Uterus (tissue), 2 donors: ENCODE data around the gene CWC22.

Experiments used
- CTCF ChIP-seq, 4 experiments: fragments of 200-600 bp in 2 of 4; fragments of 450-650 bp in 2 of 4; sonication (generic) in 2 of 4; IDR thresholded peaks; one replicate each; pipeline ENCODE4 v1.5.1; 2016 to 2019; ENCODE audit warnings: antibody characterized with exemption in 4 of 4, mild to moderate bottlenecking in 2 of 4, moderate library complexity in 1 of 4
- POLR2A ChIP-seq, 2 donors: fragments of 450-650 bp; IDR thresholded peaks; one replicate each; pipeline ENCODE4 v1.6.1; 2016; ENCODE audit warnings: antibody characterized with exemption in 2 of 2, mild to moderate bottlenecking in 1 of 2, moderate library complexity in 1 of 2

- TF ChIP-seq CTCF (IDR thresholded peaks at IDR 0.05) (no peak), POLR2A (IDR thresholded peaks at IDR 0.05) (no peak)
Measured at GRCh38 chr2:179913809-179914208, 93.3 kb downstream of the CWC22 start.
